HEK293 (cell line): ENCODE data around the gene VSTM4.

Experiments used
- CTCF ChIA-PET: fragments of 350-600 bp; formaldehyde crosslinking; extraction: SDS; loops from one replicate; lab custom pipeline; 2021; ENCODE audit warnings: antibody characterized with exemption; lab: Yijun Ruan, JAX
- POLR2A ChIA-PET: fragments of 300-600 bp; formaldehyde crosslinking; extraction: SDS; loops from one replicate; lab custom pipeline; 2020; ENCODE audit warnings: antibody characterized with exemption, inconsistent platforms; lab: Yijun Ruan, JAX
- H3K27ac ChIP-seq: fragments of 200-500 bp; sonication (Bioruptor generic); 2 replicates; pipeline ENCODE4 v1.5.1; 2014; ENCODE audit warnings: low read depth, low read length, control low read depth, inconsistent platforms; ENCODE audit errors: extremely low read depth
- H3K36me3 ChIP-seq, 2 experiments: fragments of 200-500 bp in 1 of 2; sonication (Bioruptor generic) in 1 of 2; 1 replicate in 1 of 2; 2 replicates in 1 of 2; pipeline ENCODE4 v1.5.1; 2014 to 2017; ENCODE audit warnings: inconsistent platforms in 2 of 2, low read length in 2 of 2; ENCODE audit not compliant: control insufficient read depth in 2 of 2, insufficient read depth in 1 of 2
- H3K4me1 ChIP-seq: fragments of 200-500 bp; sonication (Bioruptor generic); 2 replicates; pipeline ENCODE4 v1.5.1; 2014; ENCODE audit warnings: mild to moderate bottlenecking, low read length, inconsistent platforms; ENCODE audit not compliant: control insufficient read depth, insufficient read depth
- H3K4me3 ChIP-seq: 2 replicates; pipeline ENCODE4 v1.5.1; 2011; ENCODE audit warnings: low read depth, mild to moderate bottlenecking, control low read depth, low read length, moderate library complexity
- H3K9me3 ChIP-seq: fragments of 200-500 bp; sonication (Bioruptor generic); 2 replicates; pipeline ENCODE4 v1.5.1; 2014; ENCODE audit warnings: low read depth, low read length, inconsistent platforms; ENCODE audit not compliant: control insufficient read depth, insufficient read depth
- EGR2 ChIP-seq: fragments of 450-650 bp; formaldehyde crosslinking; IDR thresholded peaks from 2 replicates; pipeline ENCODE4 v1.5.1; 2016; ENCODE audit warnings: low read depth, missing biosample characterization, missing genetic modification characterization
- ELK4 ChIP-seq: IDR thresholded peaks from 2 replicates; pipeline ENCODE4 v1.6.1; 2011; ENCODE audit warnings: mild to moderate bottlenecking, low read depth, low read length, borderline replicate concordance
- HOXA7 ChIP-seq: sonication (generic); formaldehyde crosslinking; IDR thresholded peaks from 2 replicates; pipeline ENCODE4 v1.8.1; 2022; ENCODE audit warnings: missing genetic modification reagents, borderline replicate concordance
- PRDM1 ChIP-seq: fragments of 450-650 bp; formaldehyde crosslinking; IDR thresholded peaks from 2 replicates; pipeline ENCODE4; 2016; ENCODE audit warnings: missing biosample characterization, missing genetic modification characterization
- REPIN1 ChIP-seq: fragments of 450-650 bp; formaldehyde crosslinking; IDR thresholded peaks from 2 replicates; pipeline ENCODE4 v1.5.1; 2017; ENCODE audit warnings: missing biosample characterization, missing genetic modification characterization, low read depth
- ZFHX2 ChIP-seq: fragments of 450-650 bp; formaldehyde crosslinking; conservative IDR thresholded peaks from 2 replicates; pipeline ENCODE4 v1.5.1; 2016; ENCODE audit warnings: missing biosample characterization, missing genetic modification characterization
- ZNF114 ChIP-seq: fragments of 450-650 bp; formaldehyde crosslinking; IDR thresholded peaks from 2 replicates; pipeline ENCODE4 v1.5.0; 2017; ENCODE audit warnings: missing biosample characterization, missing genetic modification characterization
- ZNF138 ChIP-seq: fragments of 450-650 bp; formaldehyde crosslinking; IDR thresholded peaks from 2 replicates; pipeline ENCODE4 v1.5.1; 2016; ENCODE audit warnings: missing biosample characterization, missing genetic modification characterization, borderline replicate concordance
- ZNF19 ChIP-seq: fragments of 450-650 bp; formaldehyde crosslinking; IDR thresholded peaks from 2 replicates; pipeline ENCODE4; 2016; ENCODE audit warnings: missing biosample characterization, missing genetic modification characterization, low read depth
- ZNF23 ChIP-seq: fragments of 450-650 bp; formaldehyde crosslinking; IDR thresholded peaks from 2 replicates; pipeline ENCODE4 v1.5.1; 2016; ENCODE audit warnings: missing biosample characterization, missing genetic modification characterization, borderline replicate concordance
- ZNF362 ChIP-seq: fragments of 450-650 bp; formaldehyde crosslinking; IDR thresholded peaks from 2 replicates; pipeline ENCODE4 v1.5.1; 2016; ENCODE audit warnings: missing biosample characterization, missing genetic modification characterization
- ZNF366 ChIP-seq: fragments of 450-650 bp; formaldehyde crosslinking; conservative IDR thresholded peaks from 2 replicates; pipeline ENCODE4 v1.5.1; 2016; ENCODE audit warnings: missing biosample characterization, missing genetic modification characterization
- ZNF394 ChIP-seq: fragments of 450-650 bp; formaldehyde crosslinking; IDR thresholded peaks from 2 replicates; pipeline ENCODE4 v1.5.1; 2016; ENCODE audit warnings: missing biosample characterization, missing genetic modification characterization, mild to moderate bottlenecking, moderate library complexity, borderline replicate concordance
- ZNF510 ChIP-seq: fragments of 450-650 bp; formaldehyde crosslinking; IDR thresholded peaks from 2 replicates; pipeline ENCODE4 v1.5.1; 2018; ENCODE audit warnings: mild to moderate bottlenecking, missing genetic modification characterization, missing biosample characterization; ENCODE audit not compliant: insufficient replicate concordance
- ZNF544 ChIP-seq: fragments of 450-650 bp; formaldehyde crosslinking; IDR thresholded peaks from 2 replicates; pipeline ENCODE4 v1.5.0; 2017; ENCODE audit warnings: missing biosample characterization, missing genetic modification characterization
- ZNF548 ChIP-seq: fragments of 450-650 bp; formaldehyde crosslinking; IDR thresholded peaks from 2 replicates; pipeline ENCODE4 v1.5.1; 2016; ENCODE audit warnings: missing biosample characterization, missing genetic modification characterization
- ZNF549 ChIP-seq: fragments of 450-650 bp; IDR thresholded peaks from 2 replicates; pipeline ENCODE4 v1.5.1; 2018; ENCODE audit warnings: missing biosample characterization, missing genetic modification characterization, mild to moderate bottlenecking, inconsistent platforms, moderate library complexity
- ZNF560 ChIP-seq: fragments of 450-650 bp; formaldehyde crosslinking; IDR thresholded peaks from 2 replicates; pipeline ENCODE4 v1.5.1; 2017; ENCODE audit warnings: missing biosample characterization, missing genetic modification characterization, borderline replicate concordance
- ZNF580 ChIP-seq: fragments of 450-650 bp; formaldehyde crosslinking; IDR thresholded peaks from 2 replicates; pipeline ENCODE4 v1.5.1; 2016; ENCODE audit warnings: missing biosample characterization, missing genetic modification characterization
- ZNF610 ChIP-seq: fragments of 450-650 bp; formaldehyde crosslinking; IDR thresholded peaks from 2 replicates; pipeline ENCODE4 v1.5.1; 2016; ENCODE audit warnings: missing biosample characterization, missing genetic modification characterization, borderline replicate concordance
- ZNF785 ChIP-seq: fragments of 450-650 bp; formaldehyde crosslinking; IDR thresholded peaks from 2 replicates; pipeline ENCODE4 v1.5.1; 2016; ENCODE audit warnings: missing biosample characterization, missing genetic modification characterization
- TF ChIP-seq, protein P1 (sequence below): fragments of 450-650 bp; IDR thresholded peaks from 2 replicates; pipeline ENCODE4 v1.5.1; 2018; ENCODE audit warnings: missing biosample characterization, mild to moderate bottlenecking, missing genetic modification characterization

Gene VSTM4

DNA sequence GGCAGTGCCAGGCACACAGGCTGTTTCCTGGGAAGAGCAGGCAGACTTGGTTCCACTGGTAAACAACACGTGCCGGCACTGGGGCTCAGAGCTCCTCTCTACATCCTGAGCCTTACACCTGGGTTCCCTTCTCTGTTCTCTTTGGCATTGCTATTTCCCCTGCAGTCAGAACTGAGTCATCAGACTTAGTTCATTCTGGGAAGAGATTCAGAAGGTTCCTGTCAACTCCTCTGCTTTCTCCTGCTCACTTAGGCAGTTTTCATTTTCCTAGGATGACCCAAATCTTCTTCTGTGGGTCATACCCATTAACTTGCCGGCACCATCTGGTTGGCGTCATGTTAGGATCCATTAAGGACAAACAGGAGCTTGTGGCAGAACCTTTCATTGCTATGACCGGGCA, 142.3 kb downstream of the VSTM4 start:
- POLR2A ChIA-PET: no interaction called here
- H3K4me3 ChIP-seq: no peak overlapping the region
- no peak for TF ChIP-seq ZFHX2 (tag by site-specific recombination)
- no peak for TF ChIP-seq ZNF138
- TF ChIP-seq EGR2 (tag by site-specific recombination): no peak
- no peak for TF ChIP-seq ZNF114
- no peak for TF ChIP-seq ZNF548 (tag by site-specific recombination)
- no peak for TF ChIP-seq ZNF544 (tag by site-specific recombination)
- no peak for TF ChIP-seq ELK4
- TF ChIP-seq REPIN1 (tag by site-specific recombination): no peak
- no peak for TF ChIP-seq ZNF23 (tag by site-specific recombination)
- no peak for TF ChIP-seq ZNF560 (tag by site-specific recombination)
- TF ChIP-seq ZNF366 (tag by site-specific recombination): no peak
- TF ChIP-seq ZNF510: no peak
- no peak for TF ChIP-seq ZNF610 (tag by site-specific recombination)
- no peak for TF ChIP-seq HOXA7 (CRISPR knock-in tag)
- no peak for TF ChIP-seq ZNF580
- no peaks in the 10 kb centered on the region for H3K36me3 ChIP-seq
- H3K27ac ChIP-seq: no peak overlapping the region
- H3K9me3 ChIP-seq: no peaks in the 10 kb centered on the region
- H3K4me1 ChIP-seq: no peaks in the 10 kb centered on the region
- CTCF ChIA-PET: no interaction called here

- ChIA-PET POLR2A (no interaction called here), CTCF (no interaction called here)
- H3K9me3 ChIP-seq: no peaks in the 10 kb centered on the region
Measured at GRCh38 chr10:48970654-48971053, 144.7 kb downstream of the VSTM4 start.

GRCh38 chr10:48970046-48970445, 145.3 kb downstream of the VSTM4 start:
- TF ChIP-seq ZNF549 (tag by site-specific recombination): no peak
- no peak for TF ChIP-seq PRDM1 (tag by site-specific recombination)
- TF ChIP-seq, protein P1, sequence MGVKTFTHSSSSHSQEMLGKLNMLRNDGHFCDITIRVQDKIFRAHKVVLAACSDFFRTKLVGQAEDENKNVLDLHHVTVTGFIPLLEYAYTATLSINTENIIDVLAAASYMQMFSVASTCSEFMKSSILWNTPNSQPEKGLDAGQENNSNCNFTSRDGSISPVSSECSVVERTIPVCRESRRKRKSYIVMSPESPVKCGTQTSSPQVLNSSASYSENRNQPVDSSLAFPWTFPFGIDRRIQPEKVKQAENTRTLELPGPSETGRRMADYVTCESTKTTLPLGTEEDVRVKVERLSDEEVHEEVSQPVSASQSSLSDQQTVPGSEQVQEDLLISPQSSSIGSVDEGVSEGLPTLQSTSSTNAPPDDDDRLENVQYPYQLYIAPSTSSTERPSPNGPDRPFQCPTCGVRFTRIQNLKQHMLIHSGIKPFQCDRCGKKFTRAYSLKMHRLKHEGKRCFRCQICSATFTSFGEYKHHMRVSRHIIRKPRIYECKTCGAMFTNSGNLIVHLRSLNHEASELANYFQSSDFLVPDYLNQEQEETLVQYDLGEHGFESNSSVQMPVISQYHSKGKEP (tag by site-specific recombination): no peak
- no peak for TF ChIP-seq ZNF362 (tag by site-specific recombination)
- POLR2A ChIA-PET: no interaction called here
- Histone ChIP-seq H3K27ac (no peak overlapping the region), H3K4me3 (no peak overlapping the region), H3K36me3 (no peaks in the 10 kb centered on the region), H3K9me3 (no peaks in the 10 kb centered on the region), H3K4me1 (no peaks in the 10 kb centered on the region)
- CTCF ChIA-PET: interaction anchor here (1.3 kb wide), 1 partner anchor 11 kb away, joined by 3 read pairs; no protein-coding TSS in a partner anchor

More at GRCh38 chr10:48970654-48971053, 144.7 kb downstream of the VSTM4 start:
- Histone ChIP-seq H3K36me3 (no peaks in the 10 kb centered on the region), H3K27ac (no peak overlapping the region), H3K4me3 (no peak overlapping the region), H3K4me1 (no peaks in the 10 kb centered on the region)
- TF ChIP-seq ZNF394 (tag by site-specific recombination) (no peak), ZNF19 (tag by site-specific recombination) (no peak), ZNF785 (tag by site-specific recombination) (no peak)
